ENCODE measurements around the gene SLC22A23. TPM values are rescaled to one million over a fixed set of nuclear protein-coding genes. Genes with fewer than 3 reads are reported as not detected.

The SLC22A23 gene
- polyA plus RNA-seq, 4 donors, result 9.8 to 14.0 (median 11.9) TPM

- no peak for DNase-seq (ENCODE audit: low read depth in 4 of 4, low spot score in 2 of 4)
Observed at GRCh38 chr6:3292431-3293197, 164.2 kb downstream of the SLC22A23 start.

GRCh38 chr6:3291987-3292386 is 164.9 kb downstream of the SLC22A23 start:
- DNase-seq (ENCODE audit: low read depth in 4 of 4, low spot score in 2 of 4), result no peak

GRCh38 chr6:3291346-3291745 is 165.5 kb downstream of the SLC22A23 start:
- DNase-seq (ENCODE audit: low read depth in 4 of 4, low spot score in 2 of 4), result no peak

- no peak for DNase-seq (ENCODE audit: low read depth in 4 of 4, low spot score in 2 of 4)
Observed at GRCh38 chr6:3290931-3291211, 166.0 kb downstream of the SLC22A23 start.

GRCh38 chr6:3290149-3290930 is 166.5 kb downstream of the SLC22A23 start:
- DNase-seq (ENCODE audit: low read depth in 4 of 4, low spot score in 2 of 4), result no peak

GRCh38 chr6:3289664-3290055 is 167.2 kb downstream of the SLC22A23 start:
- DNase-seq (ENCODE audit: low read depth in 4 of 4, low spot score in 2 of 4), result no peak

GRCh38 chr6:3288711-3289663 is 167.9 kb downstream of the SLC22A23 start:
- DNase-seq (ENCODE audit: low read depth in 4 of 4, low spot score in 2 of 4), result no peak

- no peak for DNase-seq (ENCODE audit: low read depth in 4 of 4, low spot score in 2 of 4)
Observed at GRCh38 chr6:3287976-3288707, 168.7 kb downstream of the SLC22A23 start.

- DNase-seq (ENCODE audit: low read depth in 4 of 4, low spot score in 2 of 4), result no peak
Observed at GRCh38 chr6:3287308-3287707, 169.5 kb downstream of the SLC22A23 start.

- DNase-seq (ENCODE audit: low read depth in 4 of 4, low spot score in 2 of 4), result no peak
Observed at GRCh38 chr6:3286641-3287171, 170.1 kb downstream of the SLC22A23 start.

- no peak for DNase-seq (ENCODE audit: low read depth in 4 of 4, low spot score in 2 of 4)
Observed at GRCh38 chr6:3285732-3286131, 171.1 kb downstream of the SLC22A23 start.

- DNase-seq (ENCODE audit: low read depth in 4 of 4, low spot score in 2 of 4), result no peak
Observed at GRCh38 chr6:3285049-3285639, 171.7 kb downstream of the SLC22A23 start.

GRCh38 chr6:3284436-3284876 is 172.4 kb downstream of the SLC22A23 start:
- no peak for DNase-seq (ENCODE audit: low read depth in 4 of 4, low spot score in 2 of 4)

GRCh38 chr6:3283641-3284435 is 173.0 kb downstream of the SLC22A23 start:
- no peak for DNase-seq (ENCODE audit: low read depth in 4 of 4, low spot score in 2 of 4)

- no peak for DNase-seq (ENCODE audit: low read depth in 4 of 4, low spot score in 2 of 4)
Observed at GRCh38 chr6:3283241-3283640, 173.6 kb downstream of the SLC22A23 start.

- DNase-seq (ENCODE audit: low read depth in 4 of 4, low spot score in 2 of 4), result no peak
Observed at GRCh38 chr6:3282476-3283236, 174.2 kb downstream of the SLC22A23 start.

- no peak for DNase-seq (ENCODE audit: low read depth in 4 of 4, low spot score in 2 of 4)
Observed at GRCh38 chr6:3281631-3282475, 175.0 kb downstream of the SLC22A23 start.
